OCI-LY1 (cell line): Measurements from ENCODE around the gene ERCC4.

Experiments used
- H2AFZ ChIP-seq: fragments of 200-600 bp; sonication (generic), shearing (Covaris generic); 2 replicates; pipeline ENCODE4 v1.6.0; 2014; ENCODE audit warnings: antibody characterized with exemption, mild to moderate bottlenecking, low read length
- H3F3A ChIP-seq: fragments of 200-600 bp; sonication (generic), shearing (Covaris generic); 2 replicates; pipeline ENCODE4 v1.6.0; 2014; ENCODE audit warnings: mild to moderate bottlenecking, antibody characterized with exemption, low read length, moderate library complexity; ENCODE audit not compliant: insufficient read depth
- H3K27ac ChIP-seq: fragments of 200-600 bp; sonication (generic); 2 replicates; pipeline ENCODE4 v1.5.1; 2014; ENCODE audit warnings: low read length, mixed run types, mild to moderate bottlenecking, low read depth; ENCODE audit not compliant: poor library complexity, severe bottlenecking
- H3K27me3 ChIP-seq: fragments of 200-600 bp; sonication (generic); 2 replicates; pipeline ENCODE4 v1.6.0; 2014; ENCODE audit warnings: antibody characterized with exemption, mild to moderate bottlenecking, low read length, moderate library complexity; ENCODE audit not compliant: insufficient read depth
- H3K36me3 ChIP-seq: fragments of 200-600 bp; sonication (generic); 2 replicates; pipeline ENCODE4 v1.6.1; 2014; ENCODE audit warnings: mild to moderate bottlenecking, antibody characterized with exemption, low read length, moderate library complexity, mixed read lengths; ENCODE audit not compliant: insufficient read depth
- H3K4me1 ChIP-seq: fragments of 200-600 bp; sonication (generic); 2 replicates; pipeline ENCODE4 v1.5.1; 2014; ENCODE audit warnings: mild to moderate bottlenecking, low read length, moderate library complexity; ENCODE audit not compliant: insufficient read depth, severe bottlenecking
- H3K4me2 ChIP-seq: fragments of 200-600 bp; sonication (generic), shearing (Covaris generic); 2 replicates; pipeline ENCODE4 v1.6.1; 2014; ENCODE audit warnings: low read length
- H3K4me3 ChIP-seq: fragments of 200-600 bp; sonication (generic); 2 replicates; pipeline ENCODE4 v1.5.1; 2014; ENCODE audit warnings: low read length, low read depth, mild to moderate bottlenecking, mixed read lengths; ENCODE audit not compliant: poor library complexity, severe bottlenecking
- H3K79me2 ChIP-seq: fragments of 200-600 bp; shearing (Covaris generic); 2 replicates; pipeline ENCODE4 v1.6.1; 2016; ENCODE audit warnings: mixed run types, low read length, mixed read lengths; ENCODE audit not compliant: insufficient read depth
- H3K9ac ChIP-seq: fragments of 200-600 bp; sonication (generic), shearing (Covaris generic); 2 replicates; pipeline ENCODE4 v1.6.1; 2014; ENCODE audit warnings: mild to moderate bottlenecking, low read length, mixed read lengths
- H3K9me2 ChIP-seq: fragments of 200-600 bp; sonication (generic), shearing (Covaris generic); 2 replicates; pipeline ENCODE4 v1.6.1; 2014; ENCODE audit warnings: low read depth, mild to moderate bottlenecking, low read length, mixed read lengths
- H3K9me3 ChIP-seq: fragments of 200-600 bp; shearing (Covaris generic); 2 replicates; pipeline ENCODE4 v1.6.1; 2014; ENCODE audit warnings: low read length, mixed read lengths
- H4K20me1 ChIP-seq: fragments of 200-600 bp; sonication (generic), shearing (Covaris generic); 2 replicates; pipeline ENCODE4 v1.6.0; 2016; ENCODE audit warnings: mild to moderate bottlenecking, low read length; ENCODE audit not compliant: insufficient read depth
- EZH2 ChIP-seq: fragments of 200-600 bp; sonication (generic), shearing (Covaris generic); IDR thresholded peaks from 2 replicates; pipeline ENCODE4 v1.8.0; 2017; ENCODE audit warnings: borderline replicate concordance, mixed run types, mild to moderate bottlenecking, antibody characterized with exemption, low read length, moderate library complexity, mixed read lengths
- TF ChIP-seq, protein P1 (sequence below): fragments of 200-600 bp; sonication (generic), shearing (Covaris generic); IDR thresholded peaks from 2 replicates; pipeline ENCODE4 v1.5.1; 2017; ENCODE audit warnings: mild to moderate bottlenecking, antibody characterized with exemption, low read length, moderate library complexity, mixed read lengths

ERCC4 gene

GRCh38 chr16:13919683-13920509, at the start of gene ERCC4:
Gene ERCC4 (plus strand): TSS chr16:13920154. CDS start chr16:13920166, 12 bp downstream.
- Histone ChIP-seq H3K9me3 (no peaks in the 10 kb centered on the region), H4K20me1 (no peaks in the 10 kb centered on the region), H3K4me1 (peaks cover 19% of the 10 kb centered on the region), H3K79me2 (no peaks in the 10 kb centered on the region), H3F3A (no peaks in the 10 kb centered on the region), H3K27me3 (no peaks in the 10 kb centered on the region), H3K9me2 (no peaks in the 10 kb centered on the region), H3K9ac (peak within 1 kb of the TSS; percentile 91), H2AFZ (no peak within 1 kb of the TSS), H3K27ac (peak within 1 kb of the TSS; percentile 5), H3K4me2 (peak within 1 kb of the TSS; percentile 81), H3K36me3 (peaks cover 14% of the 10 kb centered on the region; the same call in 1 of the 2 replicates), H3K4me3 (peak within 1 kb of the TSS; percentile 83)
- no peak for TF ChIP-seq EZH2
- TF ChIP-seq, protein P1, sequence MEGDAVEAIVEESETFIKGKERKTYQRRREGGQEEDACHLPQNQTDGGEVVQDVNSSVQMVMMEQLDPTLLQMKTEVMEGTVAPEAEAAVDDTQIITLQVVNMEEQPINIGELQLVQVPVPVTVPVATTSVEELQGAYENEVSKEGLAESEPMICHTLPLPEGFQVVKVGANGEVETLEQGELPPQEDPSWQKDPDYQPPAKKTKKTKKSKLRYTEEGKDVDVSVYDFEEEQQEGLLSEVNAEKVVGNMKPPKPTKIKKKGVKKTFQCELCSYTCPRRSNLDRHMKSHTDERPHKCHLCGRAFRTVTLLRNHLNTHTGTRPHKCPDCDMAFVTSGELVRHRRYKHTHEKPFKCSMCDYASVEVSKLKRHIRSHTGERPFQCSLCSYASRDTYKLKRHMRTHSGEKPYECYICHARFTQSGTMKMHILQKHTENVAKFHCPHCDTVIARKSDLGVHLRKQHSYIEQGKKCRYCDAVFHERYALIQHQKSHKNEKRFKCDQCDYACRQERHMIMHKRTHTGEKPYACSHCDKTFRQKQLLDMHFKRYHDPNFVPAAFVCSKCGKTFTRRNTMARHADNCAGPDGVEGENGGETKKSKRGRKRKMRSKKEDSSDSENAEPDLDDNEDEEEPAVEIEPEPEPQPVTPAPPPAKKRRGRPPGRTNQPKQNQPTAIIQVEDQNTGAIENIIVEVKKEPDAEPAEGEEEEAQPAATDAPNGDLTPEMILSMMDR = peak; percentile 81

- Histone ChIP-seq H3K4me1 (no peaks in the 10 kb centered on the region), H3F3A (no peaks in the 10 kb centered on the region), H2AFZ (no peak overlapping the region), H3K9me2 (no peaks in the 10 kb centered on the region), H3K79me2 (no peaks in the 10 kb centered on the region), H3K4me2 (no peak overlapping the region), H3K9ac (no peak overlapping the region), H3K27ac (no peak overlapping the region), H3K9me3 (no peaks in the 10 kb centered on the region), H4K20me1 (no peaks in the 10 kb centered on the region), H3K4me3 (no peak overlapping the region), H3K36me3 (no peaks in the 10 kb centered on the region), H3K27me3 (no peaks in the 10 kb centered on the region)
- no peak for TF ChIP-seq EZH2
- TF ChIP-seq, protein P1 = peak; percentile 45
Observed at GRCh38 chr16:13873835-13874438, 46.0 kb upstream of the ERCC4 start.

DNA sequence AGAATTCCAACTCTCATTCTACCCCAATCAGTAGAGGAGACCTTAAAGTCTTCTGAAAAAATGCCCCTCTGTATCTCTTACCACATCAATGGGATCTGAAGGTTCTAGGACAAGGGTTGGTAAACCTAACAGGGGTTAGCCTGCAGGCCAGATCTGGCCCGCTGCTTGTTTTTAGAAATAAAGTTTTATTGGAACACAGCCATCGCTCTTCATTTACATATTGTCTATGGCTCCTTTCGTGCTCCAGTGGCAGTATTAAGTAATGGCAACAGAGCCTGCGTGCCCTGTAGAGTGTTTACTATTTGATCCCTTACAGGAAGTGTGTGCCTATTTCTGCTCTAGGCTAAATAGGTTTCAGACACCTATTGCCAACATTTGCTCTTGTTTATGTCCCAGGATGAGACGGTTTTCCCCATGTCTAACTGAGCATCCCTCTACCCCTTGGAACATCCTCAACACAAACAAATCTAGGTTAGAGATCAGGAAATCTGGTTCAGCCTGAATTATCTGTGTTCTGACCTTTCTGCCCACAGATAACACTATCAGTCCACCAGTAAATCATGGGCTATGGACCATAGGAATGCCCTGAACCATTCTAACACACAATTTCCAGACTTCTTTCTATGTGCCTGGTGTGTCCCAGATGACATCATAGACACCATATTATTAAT, 44.2 kb upstream of the ERCC4 start:
- no peaks in the 10 kb centered on the region for H3K79me2 ChIP-seq
- no peaks in the 10 kb centered on the region for H3K9me2 ChIP-seq
- H3F3A ChIP-seq = no peaks in the 10 kb centered on the region
- H2AFZ ChIP-seq = no peak overlapping the region
- no peaks in the 10 kb centered on the region for H3K9me3 ChIP-seq
- H3K9ac ChIP-seq = no peak overlapping the region
- no peak overlapping the region for H3K4me3 ChIP-seq
- no peaks in the 10 kb centered on the region for H3K4me1 ChIP-seq
- no peaks in the 10 kb centered on the region for H4K20me1 ChIP-seq
- H3K27ac ChIP-seq = no peak overlapping the region
- TF ChIP-seq EZH2 = no peak
- TF ChIP-seq, protein P1 = no peak
- no peak overlapping the region for H3K4me2 ChIP-seq
- no peaks in the 10 kb centered on the region for H3K36me3 ChIP-seq
- no peaks in the 10 kb centered on the region for H3K27me3 ChIP-seq
